Vagina (tissue), 2 donors: Measurements from ENCODE around the gene IZUMO4. TPM values are rescaled to one million over a fixed set of nuclear protein-coding genes. Genes with fewer than 3 reads are reported as not detected.

Source experiments
- DNase-seq, 2 donors: peaks; one replicate each; pipeline ENCODE4 v3.0.0-alpha.2; 2017; ENCODE audit errors: extremely low spot score in 2 of 2
- H3K27ac ChIP-seq: fragments of 200-600 bp; sonication (generic); one replicate; pipeline ENCODE4 v1.5.1; 2019
- H3K27me3 ChIP-seq: fragments of 200-600 bp; sonication (generic); one replicate; pipeline ENCODE4 v1.5.1; 2019
- H3K36me3 ChIP-seq, 2 donors: fragments of 200-600 bp; sonication (generic); one replicate each; pipeline ENCODE4 v1.5.1; 2017 to 2019
- H3K4me1 ChIP-seq: fragments of 200-600 bp; sonication (generic); one replicate; pipeline ENCODE4 v1.5.1; 2019
- H3K4me3 ChIP-seq, 2 donors: fragments of 200-600 bp; sonication (generic); 1 replicate in 1 of 2; 2 replicates in 1 of 2; pipeline ENCODE4 v1.5.1; 2016 to 2019
- H3K9me3 ChIP-seq: fragments of 200-600 bp; sonication (generic); one replicate; pipeline ENCODE4 v1.5.1; 2019
- CTCF ChIP-seq, 3 experiments: fragments of 450-650 bp in 2 of 3; fragments of 200-600 bp in 1 of 3; sonication (generic) in 1 of 3; IDR thresholded peaks; one replicate each; pipeline ENCODE4 v1.5.1; 2017 to 2019; ENCODE audit warnings: antibody characterized with exemption in 3 of 3, mild to moderate bottlenecking in 2 of 3, moderate library complexity in 2 of 3
- POLR2A ChIP-seq, 2 donors: fragments of 450-650 bp; IDR thresholded peaks; one replicate each; pipeline ENCODE4 v1.6.1; 2017; ENCODE audit warnings: antibody characterized with exemption in 2 of 2, mild to moderate bottlenecking in 2 of 2, moderate library complexity in 2 of 2
- POLR2AphosphoS5 ChIP-seq, 2 donors: sonication (generic); formaldehyde crosslinking; IDR thresholded peaks; one replicate each; pipeline ENCODE4 v1.9.0; 2017; ENCODE audit warnings: antibody characterized with exemption in 2 of 2, mild to moderate bottlenecking in 2 of 2, low read depth in 1 of 2; ENCODE audit not compliant: insufficient read depth in 1 of 2
- intact Hi-C: fragments of 100-400 bp; cut with DNase I; formaldehyde crosslinking; loops from one replicate; pipeline ENCODE4 v1.15.1; 2023
- total RNA-seq: library from RNA; depleted of rRNA; stranded (reverse); fragments of >200 nt; gene quantifications from one replicate; pipeline ENCODE4 v1.2.3, GENCODE V29; 2016

Gene IZUMO4
- total RNA-seq, 1 donor from 2014 or later: 7.9 TPM

DNA sequence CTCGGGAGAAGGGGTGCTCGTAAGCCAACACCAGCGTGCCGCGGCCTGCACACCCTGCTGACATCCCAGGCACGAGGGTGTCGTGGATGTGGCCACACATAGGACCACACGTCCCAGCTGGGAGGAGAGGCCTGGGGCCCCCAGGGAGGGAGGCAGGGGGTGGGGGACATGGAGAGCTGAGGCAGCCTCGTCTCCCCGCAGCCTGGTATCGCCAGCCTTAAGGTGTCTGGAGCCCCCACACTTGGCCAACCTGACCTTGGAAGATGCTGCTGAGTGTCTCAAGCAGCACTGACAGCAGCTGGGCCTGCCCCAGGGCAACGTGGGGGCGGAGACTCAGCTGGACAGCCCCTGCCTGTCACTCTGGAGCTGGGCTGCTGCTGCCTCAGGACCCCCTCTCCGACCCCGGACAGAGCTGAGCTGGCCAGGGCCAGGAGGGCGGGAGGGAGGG, 2.4 kb downstream of the IZUMO4 start:
- TF ChIP-seq POLR2AphosphoS5 (IDR thresholded peaks at IDR 0.05; ENCODE audit: insufficient read depth in 1 of 2, low read depth in 1 of 2): no peak
- no peak for TF ChIP-seq POLR2A (IDR thresholded peaks at IDR 0.05)
- no peak for TF ChIP-seq CTCF (IDR thresholded peaks at IDR 0.05)
- intact Hi-C loops: no loop called here
- H3K27ac ChIP-seq: no peak overlapping the region

DNA sequence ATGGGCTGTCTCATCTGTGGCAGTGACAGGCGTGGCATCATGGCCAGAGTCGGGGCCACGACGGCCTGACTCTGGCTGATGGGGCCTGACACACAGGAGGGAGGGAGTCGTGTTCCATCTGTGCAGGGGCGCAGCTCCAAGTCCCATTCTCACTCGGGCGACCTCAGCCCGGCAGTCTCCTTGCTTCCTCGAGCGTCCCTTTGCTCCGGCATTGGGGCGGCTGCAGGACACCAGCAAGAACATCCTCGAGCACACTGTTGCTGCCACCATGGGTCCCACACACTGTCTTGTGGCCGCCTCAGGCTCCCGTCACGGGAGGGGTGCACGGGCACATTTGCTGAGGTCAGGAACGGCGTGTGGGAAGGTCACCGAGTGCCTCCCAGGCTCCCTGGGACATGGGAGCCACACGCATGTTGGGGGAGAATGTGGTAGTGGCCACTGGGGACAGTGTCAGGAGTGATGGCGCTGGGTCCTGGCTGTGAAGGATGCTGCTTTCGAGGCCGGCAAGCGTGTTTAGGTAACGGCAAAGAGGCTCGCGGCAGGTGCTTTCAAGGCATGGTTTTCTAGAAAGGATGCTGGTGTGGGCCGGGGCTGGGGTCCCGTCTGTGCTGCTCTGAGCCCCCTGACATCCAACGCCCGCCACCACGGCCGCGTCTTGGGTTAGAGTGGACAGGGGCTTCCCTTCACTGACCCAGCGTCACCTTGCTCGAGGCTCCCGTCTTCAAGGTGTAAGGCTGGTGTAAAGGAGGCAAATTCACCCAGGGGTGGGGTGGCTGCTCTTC, 3.4 kb downstream of the IZUMO4 start:
- no peak overlapping the region for H3K27ac ChIP-seq
- peaks cover 0 to 29% of the 10 kb centered on the region in 2 donors for H3K36me3 ChIP-seq
- no peaks in the 10 kb centered on the region for H3K9me3 ChIP-seq
- H3K4me3 ChIP-seq: no peak overlapping the region
- DNase-seq: no peak
- peaks cover 15% of the 10 kb centered on the region for H3K4me1 ChIP-seq
- no peaks in the 10 kb centered on the region for H3K27me3 ChIP-seq
- TF ChIP-seq POLR2AphosphoS5 (IDR thresholded peaks at IDR 0.05; ENCODE audit: insufficient read depth in 1 of 2, low read depth in 1 of 2) (no peak), CTCF (IDR thresholded peaks at IDR 0.05) (no peak), POLR2A (IDR thresholded peaks at IDR 0.05) (no peak)
- intact Hi-C loops: no loop called here

More for the DNA sequence above, 2.4 kb downstream of the IZUMO4 start:
- H3K27me3 ChIP-seq: no peaks in the 10 kb centered on the region
- DNase-seq: no peak
- peaks cover 26% of the 10 kb centered on the region for H3K4me1 ChIP-seq
- no peaks in the 10 kb centered on the region for H3K9me3 ChIP-seq
- no peak overlapping the region for H3K4me3 ChIP-seq
- peaks cover 0 to 29% of the 10 kb centered on the region in 2 donors for H3K36me3 ChIP-seq

DNA sequence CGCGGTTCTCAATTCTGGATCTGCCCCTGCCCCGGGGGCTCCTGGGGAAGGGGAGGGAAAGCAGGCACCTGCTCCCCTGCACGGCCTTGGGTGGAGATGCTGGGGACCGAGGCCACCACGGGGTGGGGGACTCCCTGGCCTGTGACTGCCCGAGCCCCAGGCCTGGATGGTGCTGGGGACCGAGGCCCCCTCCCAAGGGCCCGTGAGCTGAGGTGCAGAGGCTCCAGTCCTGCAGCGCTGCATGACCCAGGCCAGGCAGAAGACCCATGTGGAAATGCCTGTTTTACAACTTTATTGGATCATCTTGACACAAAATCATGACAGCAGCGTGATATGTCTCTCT, 4.0 kb downstream of the IZUMO4 start:
- H3K36me3 ChIP-seq: peaks cover 0 to 32% of the 10 kb centered on the region in 2 donors

GRCh38 chr19:2101417-2102335, 5.0 kb downstream of the IZUMO4 start:
- TF ChIP-seq CTCF (IDR thresholded peaks at IDR 0.05) (no peak), POLR2AphosphoS5 (IDR thresholded peaks at IDR 0.05; ENCODE audit: insufficient read depth in 1 of 2, low read depth in 1 of 2) (no peak)
- no peak overlapping the region for H3K27ac ChIP-seq
- no peak overlapping the region for H3K4me3 ChIP-seq
- DNase-seq: no peak
- H3K27me3 ChIP-seq: no peaks in the 10 kb centered on the region
- H3K9me3 ChIP-seq: no peaks in the 10 kb centered on the region
- peaks cover 0 to 39% of the 10 kb centered on the region in 2 donors for H3K36me3 ChIP-seq
- intact Hi-C loops: no loop called here
- H3K4me1 ChIP-seq: peaks cover 10% of the 10 kb centered on the region

More for the DNA sequence above, 4.0 kb downstream of the IZUMO4 start:
- Histone ChIP-seq H3K27me3 (no peaks in the 10 kb centered on the region), H3K4me1 (peaks cover 10% of the 10 kb centered on the region), H3K27ac (no peak overlapping the region), H3K4me3 (no peak overlapping the region), H3K9me3 (no peaks in the 10 kb centered on the region)
- no peak for TF ChIP-seq CTCF (IDR thresholded peaks at IDR 0.05)
- no peak for TF ChIP-seq POLR2AphosphoS5 (IDR thresholded peaks at IDR 0.05; ENCODE audit: insufficient read depth in 1 of 2, low read depth in 1 of 2)
- no peak for TF ChIP-seq POLR2A (IDR thresholded peaks at IDR 0.05)
- DNase-seq: no peak
- intact Hi-C loops: no loop called here
